HepG2 (cell line): ENCODE data around the gene ARHGAP19. TPM values are rescaled to one million over a fixed set of nuclear protein-coding genes. Genes with fewer than 3 reads are reported as not detected.

Experiments used
- BRCA1 ChIP-seq: sonication (generic); formaldehyde crosslinking; IDR thresholded peaks from 2 replicates; pipeline ENCODE4 v1.4.0; 2020; ENCODE audit warnings: missing genetic modification reagents
- CERS6 ChIP-seq: sonication (generic); formaldehyde crosslinking; IDR thresholded peaks from 2 replicates; pipeline ENCODE4 v1.5.0; 2020; ENCODE audit warnings: missing genetic modification reagents
- DNMT1 ChIP-seq: sonication (generic); formaldehyde crosslinking; IDR thresholded peaks from 2 replicates; pipeline ENCODE4 v1.5.1; 2020; ENCODE audit warnings: mild to moderate bottlenecking, missing genetic modification reagents
- DR1 ChIP-seq: sonication (generic); formaldehyde crosslinking; IDR thresholded peaks from 2 replicates; pipeline ENCODE4 v1.8.0; 2021; ENCODE audit warnings: mild to moderate bottlenecking, missing genetic modification reagents, inconsistent platforms
- ELF1 ChIP-seq: sonication (generic); formaldehyde crosslinking; IDR thresholded peaks from 2 replicates; pipeline ENCODE4 v1.4.0; 2020; ENCODE audit warnings: missing genetic modification reagents
- FLYWCH1 ChIP-seq: sonication (generic); formaldehyde crosslinking; IDR thresholded peaks from 2 replicates; pipeline ENCODE4 v1.8.1; 2023; ENCODE audit warnings: mild to moderate bottlenecking, missing genetic modification reagents
- GTF2F1 ChIP-seq: fragments of 150-350 bp; IDR thresholded peaks from 2 replicates; pipeline ENCODE4 v1.6.1; 2014; ENCODE audit warnings: low read length
- HMGXB4 ChIP-seq, 2 experiments: sonication (generic) in 1 of 2; formaldehyde crosslinking in 1 of 2; IDR thresholded peaks; 2 replicates each; pipeline versions ENCODE4 v1.4.0 to v1.6.1; 2018 to 2020; ENCODE audit warnings: missing genetic modification reagents in 2 of 2, borderline replicate concordance in 1 of 2, low read depth in 1 of 2, mild to moderate bottlenecking in 1 of 2, missing biosample characterization in 1 of 2
- HOXA7 ChIP-seq: sonication (generic); formaldehyde crosslinking; IDR thresholded peaks from 2 replicates; pipeline ENCODE4 v1.8.1; 2022; ENCODE audit warnings: mild to moderate bottlenecking, missing genetic modification reagents, moderate library complexity
- JDP2 ChIP-seq: sonication (generic); formaldehyde crosslinking; IDR thresholded peaks from 2 replicates; pipeline ENCODE4 v1.8.1; 2022; ENCODE audit warnings: missing genetic modification reagents, borderline replicate concordance
- KDM3A ChIP-seq: IDR thresholded peaks from 2 replicates; pipeline ENCODE4 v1.6.1; 2018; ENCODE audit warnings: low read depth, missing compliant biosample characterization
- MYC ChIP-seq: sonication (generic); formaldehyde crosslinking; IDR thresholded peaks from 2 replicates; pipeline ENCODE4 v1.9.0; 2021; ENCODE audit warnings: missing genetic modification reagents, borderline replicate concordance
- MYNN ChIP-seq: sonication (generic); formaldehyde crosslinking; IDR thresholded peaks from 2 replicates; pipeline ENCODE4 v1.4.0; 2020; ENCODE audit warnings: mild to moderate bottlenecking, low read depth, missing genetic modification reagents
- NKX3-1 ChIP-seq: sonication (generic); formaldehyde crosslinking; IDR thresholded peaks from 2 replicates; pipeline ENCODE4 v1.5.0; 2020; ENCODE audit warnings: missing genetic modification reagents
- NR2C2 ChIP-seq: sonication (generic); formaldehyde crosslinking; IDR thresholded peaks from 2 replicates; pipeline ENCODE4 v1.4.0; 2020; ENCODE audit warnings: missing genetic modification reagents, mild to moderate bottlenecking, moderate library complexity, borderline replicate concordance
- RBAK ChIP-seq: sonication (generic); formaldehyde crosslinking; IDR thresholded peaks from 2 replicates; pipeline ENCODE4 v1.5.1; 2020; ENCODE audit warnings: mild to moderate bottlenecking, missing genetic modification reagents
- RFX1 ChIP-seq: fragments of 450-650 bp; IDR thresholded peaks from 2 replicates; pipeline ENCODE4 v1.6.1; 2017
- RFX5 ChIP-seq: IDR thresholded peaks from 2 replicates; pipeline ENCODE4 v1.6.1; 2011; ENCODE audit warnings: low read depth, low read length, improper control_type of control experiment
- SMAD3 ChIP-seq: sonication (generic); formaldehyde crosslinking; IDR thresholded peaks from 2 replicates; pipeline ENCODE4 v1.4.0; 2020; ENCODE audit warnings: missing genetic modification reagents
- WIZ ChIP-seq: sonication (generic); formaldehyde crosslinking; IDR thresholded peaks from 2 replicates; pipeline ENCODE4 v1.5.1; 2020; ENCODE audit warnings: mild to moderate bottlenecking, missing genetic modification reagents
- ZNF124 ChIP-seq: sonication (generic); formaldehyde crosslinking; IDR thresholded peaks from 2 replicates; pipeline ENCODE4 v1.4.0; 2020; ENCODE audit warnings: missing genetic modification reagents
- ZNF569 ChIP-seq: sonication (generic); formaldehyde crosslinking; IDR thresholded peaks from 2 replicates; pipeline ENCODE4 v1.5.0; 2020; ENCODE audit warnings: mild to moderate bottlenecking, missing genetic modification reagents, moderate library complexity, borderline replicate concordance
- ZNF788 ChIP-seq: sonication (generic); formaldehyde crosslinking; IDR thresholded peaks from 2 replicates; pipeline ENCODE4 v1.5.0; 2020; ENCODE audit warnings: mild to moderate bottlenecking, missing genetic modification reagents, borderline replicate concordance
- polyA plus RNA-seq, 8 experiments: library from polyadenylated mRNA; depleted of rRNA in 3 of 8; stranded (reverse) in 7 of 8; unstranded in 1 of 8; fragments of >200 nt; fragmentation: Illumina TruSeq in 4 of 8; extraction: Trizol in 4 of 8; gene quantifications; 2 replicates each; pipeline versions ENCODE4 v1.2.1 to v1.2.3, GENCODE V29; 2011 to 2016; ENCODE audit warnings: low read depth in 4 of 8, missing spikeins in 1 of 8, mixed read lengths in 1 of 8; ENCODE audit not compliant: insufficient read depth in 1 of 8
- total RNA-seq, 5 experiments: library from RNA; depleted of rRNA; stranded (reverse); fragments of >200 nt; fragmentation: Illumina TruSeq; extraction: Trizol; gene quantifications; 2 replicates each; pipeline ENCODE4 v1.2.3, GENCODE V29; 2016; ENCODE audit warnings: low read depth in 1 of 5
- TF ChIP-seq, protein P1 (sequence below): IDR thresholded peaks from 2 replicates; pipeline ENCODE4 v1.6.1; 2016; ENCODE audit warnings: low read depth, control low read depth
- TF ChIP-seq, protein P2 (sequence below): sonication (generic); formaldehyde crosslinking; IDR thresholded peaks from 2 replicates; pipeline ENCODE4 v1.4.0; 2020; ENCODE audit warnings: mild to moderate bottlenecking, missing genetic modification reagents

The ARHGAP19 gene
- total and polyA plus RNA-seq, 2 of the 13 experiments (the other 11 are each of a cell fraction or from before 2014, with no cell fraction given) = 7.6 to 10.0 TPM

DNA sequence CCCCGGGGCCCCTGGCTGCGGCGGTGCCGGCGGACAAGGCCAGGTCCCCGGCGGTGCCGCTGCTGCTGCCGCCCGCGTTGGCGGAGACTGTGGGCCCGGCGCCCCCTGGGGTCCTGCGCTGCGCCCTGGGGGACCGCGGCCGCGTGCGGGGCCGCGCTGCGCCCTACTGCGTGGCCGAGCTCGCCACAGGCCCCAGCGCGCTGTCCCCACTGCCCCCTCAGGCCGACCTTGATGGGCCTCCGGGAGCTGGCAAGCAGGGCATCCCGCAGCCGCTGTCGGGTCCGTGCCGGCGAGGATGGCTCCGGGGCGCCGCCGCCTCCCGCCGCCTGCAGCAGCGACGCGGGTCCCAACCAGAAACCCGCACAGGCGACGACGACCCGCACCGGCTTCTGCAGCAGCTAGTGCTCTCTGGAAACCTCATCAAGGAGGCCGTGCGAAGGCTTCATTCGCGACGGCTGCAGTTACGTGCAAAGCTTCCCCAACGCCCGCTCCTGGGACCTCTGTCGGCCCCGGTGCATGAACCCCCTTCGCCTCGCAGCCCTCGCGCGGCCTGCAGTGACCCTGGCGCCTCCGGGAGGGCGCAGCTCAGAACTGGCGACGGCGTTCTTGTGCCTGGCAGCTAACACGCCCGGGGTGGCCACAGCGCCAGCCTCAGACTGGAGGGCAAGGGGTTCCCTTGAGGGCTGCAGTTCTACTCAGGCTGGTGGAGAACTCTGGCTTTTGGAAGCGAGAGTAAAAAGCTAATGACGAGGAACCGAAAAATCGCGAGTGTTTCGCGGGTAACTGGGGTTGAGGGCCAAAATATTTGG lies 27.4 kb upstream of the ARHGAP19 start (continued):
- TF ChIP-seq RFX5 = no peak
- TF ChIP-seq WIZ (CRISPR knock-in tag) = no peak
- TF ChIP-seq DR1 (CRISPR knock-in tag) = no peak
- TF ChIP-seq RBAK (CRISPR knock-in tag) = no peak
- TF ChIP-seq CERS6 (CRISPR knock-in tag) = no peak
- TF ChIP-seq ZNF569 (CRISPR knock-in tag) = no peak
- no peak for TF ChIP-seq ELF1 (CRISPR knock-in tag)
- TF ChIP-seq HMGXB4 (CRISPR knock-in tag; IDR thresholded peaks at IDR 0.05; ENCODE audit: borderline replicate concordance in 1 of 2, low read depth in 1 of 2) = peak; percentile 67 to 91
- no peak for TF ChIP-seq ZNF788
- TF ChIP-seq NKX3-1 = no peak
- TF ChIP-seq, protein P1, sequence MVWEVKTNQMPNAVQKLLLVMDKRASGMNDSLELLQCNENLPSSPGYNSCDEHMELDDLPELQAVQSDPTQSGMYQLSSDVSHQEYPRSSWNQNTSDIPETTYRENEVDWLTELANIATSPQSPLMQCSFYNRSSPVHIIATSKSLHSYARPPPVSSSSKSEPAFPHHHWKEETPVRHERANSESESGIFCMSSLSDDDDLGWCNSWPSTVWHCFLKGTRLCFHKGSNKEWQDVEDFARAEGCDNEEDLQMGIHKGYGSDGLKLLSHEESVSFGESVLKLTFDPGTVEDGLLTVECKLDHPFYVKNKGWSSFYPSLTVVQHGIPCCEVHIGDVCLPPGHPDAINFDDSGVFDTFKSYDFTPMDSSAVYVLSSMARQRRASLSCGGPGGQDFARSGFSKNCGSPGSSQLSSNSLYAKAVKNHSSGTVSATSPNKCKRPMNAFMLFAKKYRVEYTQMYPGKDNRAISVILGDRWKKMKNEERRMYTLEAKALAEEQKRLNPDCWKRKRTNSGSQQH (CRISPR knock-in tag) = no peak
- TF ChIP-seq MYNN (CRISPR knock-in tag) = 0 out of 2 replicates have a peak, but pooled peaks have one; percentile 66
- TF ChIP-seq BRCA1 (CRISPR knock-in tag) = no peak
- TF ChIP-seq JDP2 (CRISPR knock-in tag) = no peak
- TF ChIP-seq HOXA7 (CRISPR knock-in tag) = no peak
- TF ChIP-seq, protein P2, sequence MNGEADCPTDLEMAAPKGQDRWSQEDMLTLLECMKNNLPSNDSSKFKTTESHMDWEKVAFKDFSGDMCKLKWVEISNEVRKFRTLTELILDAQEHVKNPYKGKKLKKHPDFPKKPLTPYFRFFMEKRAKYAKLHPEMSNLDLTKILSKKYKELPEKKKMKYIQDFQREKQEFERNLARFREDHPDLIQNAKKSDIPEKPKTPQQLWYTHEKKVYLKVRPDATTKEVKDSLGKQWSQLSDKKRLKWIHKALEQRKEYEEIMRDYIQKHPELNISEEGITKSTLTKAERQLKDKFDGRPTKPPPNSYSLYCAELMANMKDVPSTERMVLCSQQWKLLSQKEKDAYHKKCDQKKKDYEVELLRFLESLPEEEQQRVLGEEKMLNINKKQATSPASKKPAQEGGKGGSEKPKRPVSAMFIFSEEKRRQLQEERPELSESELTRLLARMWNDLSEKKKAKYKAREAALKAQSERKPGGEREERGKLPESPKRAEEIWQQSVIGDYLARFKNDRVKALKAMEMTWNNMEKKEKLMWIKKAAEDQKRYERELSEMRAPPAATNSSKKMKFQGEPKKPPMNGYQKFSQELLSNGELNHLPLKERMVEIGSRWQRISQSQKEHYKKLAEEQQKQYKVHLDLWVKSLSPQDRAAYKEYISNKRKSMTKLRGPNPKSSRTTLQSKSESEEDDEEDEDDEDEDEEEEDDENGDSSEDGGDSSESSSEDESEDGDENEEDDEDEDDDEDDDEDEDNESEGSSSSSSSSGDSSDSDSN = peak; percentile 87
- peak; percentile 39 for TF ChIP-seq MYC (CRISPR knock-in tag)
- no peak for TF ChIP-seq NR2C2 (CRISPR knock-in tag)
- TF ChIP-seq FLYWCH1 = peak; percentile 9; the same call in 1 of the 2 replicates
- 0 out of 2 replicates have a peak, but pooled peaks have one; percentile 30 for TF ChIP-seq ZNF124
- TF ChIP-seq RFX1 = no peak
- no peak for TF ChIP-seq GTF2F1
- no peak; the same call in none of the 2 replicates for TF ChIP-seq KDM3A
- no peak for TF ChIP-seq DNMT1 (CRISPR knock-in tag)
- peak; percentile 30; the same call in 1 of the 2 replicates for TF ChIP-seq SMAD3 (CRISPR knock-in tag)
